ENCODE measurements around the gene NTN4.

NTN4 gene

GRCh38 chr12:95767703-95768102 is 22.9 kb downstream of the NTN4 start:
- Histone ChIP-seq H3K79me2 (ENCODE audit: insufficient read depth, low read length) (no peaks in the 10 kb centered on the region), H3K27me3 (ENCODE audit: insufficient read depth, low read length) (no peaks in the 10 kb centered on the region), H3K4me3 (ENCODE audit: low read depth, low read length, poor library complexity, severe bottlenecking) (no peak overlapping the region), H3K9me2 (ENCODE audit: low read depth, low read length) (no peaks in the 10 kb centered on the region), H3K27ac (ENCODE audit: low read depth, low read length, poor library complexity, severe bottlenecking) (no peak overlapping the region), H3K36me3 (ENCODE audit: insufficient read depth, low read length) (no peaks in the 10 kb centered on the region), H3K9ac (ENCODE audit: low read length) (no peak overlapping the region), H3K4me1 (ENCODE audit: insufficient read depth, low read length, severe bottlenecking) (no peaks in the 10 kb centered on the region), H4K20me1 (ENCODE audit: insufficient read depth, low read length) (no peaks in the 10 kb centered on the region), H3K9me3 (ENCODE audit: low read length) (no peaks in the 10 kb centered on the region), H2AFZ (ENCODE audit: low read length) (no peak overlapping the region), H3F3A (ENCODE audit: insufficient read depth, low read length) (no peaks in the 10 kb centered on the region), H3K4me2 (ENCODE audit: low read length) (no peak overlapping the region)
- TF ChIP-seq CTCF (IDR thresholded peaks at IDR 0.05; ENCODE audit: low read length) (no peak), EZH2 (IDR thresholded peaks at IDR 0.05; ENCODE audit: borderline replicate concordance, low read length) (no peak)

GRCh38 chr12:95766356-95767019 is 24.1 kb downstream of the NTN4 start:
- Histone ChIP-seq H3K9me2 (ENCODE audit: low read depth, low read length) (no peaks in the 10 kb centered on the region), H2AFZ (ENCODE audit: low read length) (no peak overlapping the region), H3K4me2 (ENCODE audit: low read length) (no peak overlapping the region), H3K27me3 (ENCODE audit: insufficient read depth, low read length) (no peaks in the 10 kb centered on the region), H3K9me3 (ENCODE audit: low read length) (no peaks in the 10 kb centered on the region), H3K27ac (ENCODE audit: low read depth, low read length, poor library complexity, severe bottlenecking) (no peak overlapping the region), H3K79me2 (ENCODE audit: insufficient read depth, low read length) (no peaks in the 10 kb centered on the region), H3K9ac (ENCODE audit: low read length) (no peak overlapping the region), H3K4me3 (ENCODE audit: low read depth, low read length, poor library complexity, severe bottlenecking) (no peak overlapping the region), H3K4me1 (ENCODE audit: insufficient read depth, low read length, severe bottlenecking) (no peaks in the 10 kb centered on the region), H3F3A (ENCODE audit: insufficient read depth, low read length) (no peaks in the 10 kb centered on the region), H4K20me1 (ENCODE audit: insufficient read depth, low read length) (no peaks in the 10 kb centered on the region), H3K36me3 (ENCODE audit: insufficient read depth, low read length) (no peaks in the 10 kb centered on the region)
- no peak for TF ChIP-seq EZH2 (IDR thresholded peaks at IDR 0.05; ENCODE audit: borderline replicate concordance, low read length)
- no peak for TF ChIP-seq CTCF (IDR thresholded peaks at IDR 0.05; ENCODE audit: low read length)

- H3K79me2 ChIP-seq (ENCODE audit: insufficient read depth, low read length): no peaks in the 10 kb centered on the region
- H2AFZ ChIP-seq (ENCODE audit: low read length): no peak overlapping the region
- H3K4me1 ChIP-seq (ENCODE audit: insufficient read depth, low read length, severe bottlenecking): no peaks in the 10 kb centered on the region
- H3K4me3 ChIP-seq (ENCODE audit: low read depth, low read length, poor library complexity, severe bottlenecking): no peak overlapping the region
- H3K36me3 ChIP-seq (ENCODE audit: insufficient read depth, low read length): no peaks in the 10 kb centered on the region
- no peak overlapping the region for H3K9ac ChIP-seq (ENCODE audit: low read length)
- H3K27ac ChIP-seq (ENCODE audit: low read depth, low read length, poor library complexity, severe bottlenecking): no peak overlapping the region
- no peaks in the 10 kb centered on the region for H3K27me3 ChIP-seq (ENCODE audit: insufficient read depth, low read length)
- no peaks in the 10 kb centered on the region for H3K9me2 ChIP-seq (ENCODE audit: low read depth, low read length)
- H4K20me1 ChIP-seq (ENCODE audit: insufficient read depth, low read length): no peaks in the 10 kb centered on the region
- TF ChIP-seq CTCF (IDR thresholded peaks at IDR 0.05; ENCODE audit: low read length) (no peak), EZH2 (IDR thresholded peaks at IDR 0.05; ENCODE audit: borderline replicate concordance, low read length) (no peak)
- H3K9me3 ChIP-seq (ENCODE audit: low read length): no peaks in the 10 kb centered on the region
- H3K4me2 ChIP-seq (ENCODE audit: low read length): no peak overlapping the region
- H3F3A ChIP-seq (ENCODE audit: insufficient read depth, low read length): no peaks in the 10 kb centered on the region
Observed at GRCh38 chr12:95764848-95765247, 25.7 kb downstream of the NTN4 start.

All from OCI-LY1 (cell line).